H1 (cell line): ENCODE measurements around the gene TRPC1. TPM values are rescaled to one million over a fixed set of nuclear protein-coding genes. Genes with fewer than 3 reads are reported as not detected.

Experiments used
- BCL11A ChIP-seq, 2 experiments: IDR thresholded peaks; one replicate each; pipeline ENCODE4 v1.6.1; 2011; ENCODE audit warnings: low read depth in 2 of 2, low read length in 2 of 2, mild to moderate bottlenecking in 2 of 2
- CHD7 ChIP-seq: fragments of 300-600 bp; sonication (generic); IDR thresholded peaks from 2 replicates; pipeline ENCODE4 v1.7.1; 2012; ENCODE audit warnings: low read length, moderate library complexity, mild to moderate bottlenecking, inconsistent platforms; ENCODE audit not compliant: insufficient replicate concordance
- E2F6 ChIP-seq: IDR thresholded peaks from 2 replicates; pipeline ENCODE4 v1.6.1; 2012; ENCODE audit warnings: inconsistent platforms
- EGR1 ChIP-seq: IDR thresholded peaks from 2 replicates; pipeline ENCODE4 v1.6.1; 2011; ENCODE audit warnings: low read depth, low read length, borderline replicate concordance
- HDAC6 ChIP-seq: IDR thresholded peaks from one replicate; pipeline ENCODE4 v1.7.1; 2012; ENCODE audit warnings: low read depth, mild to moderate bottlenecking, inconsistent platforms, low read length, moderate library complexity
- PHF8 ChIP-seq: fragments of 200-600 bp; sonication (generic); conservative IDR thresholded peaks from 2 replicates; pipeline ENCODE4 v1.7.1; 2012; ENCODE audit warnings: low read depth, mild to moderate bottlenecking, inconsistent platforms, low read length, moderate library complexity
- POLR2A ChIP-seq, 2 experiments: IDR thresholded peaks; 1 replicate in 1 of 2; 2 replicates in 1 of 2; pipeline ENCODE4 v1.6.1; 2011; ENCODE audit warnings: low read depth in 2 of 2, low read length in 2 of 2, mild to moderate bottlenecking in 2 of 2; ENCODE audit errors: control extremely low read depth in 1 of 2
- RNF2 ChIP-seq: fragments of 200-900, 300-1000 bp; sonication (generic); IDR thresholded peaks from 2 replicates; pipeline ENCODE4 v1.7.1; 2016; ENCODE audit warnings: borderline replicate concordance, low read depth, mild to moderate bottlenecking, antibody characterized with exemption, low read length; ENCODE audit not compliant: poor library complexity, severe bottlenecking; ENCODE audit errors: missing control alignments
- SRF ChIP-seq: IDR thresholded peaks from 2 replicates; pipeline ENCODE4 v1.6.1; 2011; ENCODE audit warnings: mild to moderate bottlenecking, low read depth, low read length, moderate library complexity
- USF2 ChIP-seq: IDR thresholded peaks from 2 replicates; pipeline ENCODE4 v1.6.1; 2011; ENCODE audit warnings: low read length, improper control_type of control experiment
- polyA plus RNA-seq, 7 experiments: library from polyadenylated mRNA; depleted of rRNA in 3 of 7; stranded (reverse) in 5 of 7; unstranded in 2 of 7; fragments of >200 nt in 5 of 7; fragments of 200-250 nt in 2 of 7; gene quantifications; 1 replicate in 5 of 7; 2 replicates in 1 of 7; 4 replicates in 1 of 7; pipeline versions ENCODE4 v1.2.1 to v1.2.3, GENCODE V29; 2011 to 2013; ENCODE audit warnings: missing spikeins in 2 of 7, mixed read lengths in 2 of 7
- total RNA-seq: library from RNA; stranded (reverse); fragmentation: NEBNext Ultra II Directional; extraction: Animal tissue kit (Norgen Biotek cat#: 25700); gene quantifications from 2 replicates; pipeline ENCODE4 v1.2.1, GENCODE V29; 2021

The TRPC1 gene
- total and polyA plus RNA-seq, 2 of the 8 experiments (the other 6 are each of a cell fraction or from before 2014, with no cell fraction given), result 22.6 to 23.1 TPM

GRCh38 chr3:142726017-142726416, 2.2 kb downstream of the TRPC1 start (continued):
- no peak for TF ChIP-seq USF2
- no peak for TF ChIP-seq EGR1
- TF ChIP-seq RNF2, result no peak
- no peak for TF ChIP-seq POLR2A (IDR thresholded peaks at IDR 0.05; ENCODE audit: control extremely low read depth in 1 of 2, low read depth in 2 of 2, low read length in 2 of 2)
- TF ChIP-seq SRF, result no peak
- TF ChIP-seq CHD7, result no peak
- TF ChIP-seq E2F6, result no peak
- TF ChIP-seq HDAC6, result no peak
- no peak for TF ChIP-seq BCL11A (IDR thresholded peaks at IDR 0.05; ENCODE audit: low read depth in 2 of 2, low read length in 2 of 2)
- no peak for TF ChIP-seq PHF8
